ENCODE measurements around the gene LRP5. TPM values are rescaled to one million over a fixed set of nuclear protein-coding genes. Genes with fewer than 3 reads are reported as not detected.

Gene LRP5
- total RNA-seq, 1 donor from 2014 or later, result 17.4 TPM

DNA sequence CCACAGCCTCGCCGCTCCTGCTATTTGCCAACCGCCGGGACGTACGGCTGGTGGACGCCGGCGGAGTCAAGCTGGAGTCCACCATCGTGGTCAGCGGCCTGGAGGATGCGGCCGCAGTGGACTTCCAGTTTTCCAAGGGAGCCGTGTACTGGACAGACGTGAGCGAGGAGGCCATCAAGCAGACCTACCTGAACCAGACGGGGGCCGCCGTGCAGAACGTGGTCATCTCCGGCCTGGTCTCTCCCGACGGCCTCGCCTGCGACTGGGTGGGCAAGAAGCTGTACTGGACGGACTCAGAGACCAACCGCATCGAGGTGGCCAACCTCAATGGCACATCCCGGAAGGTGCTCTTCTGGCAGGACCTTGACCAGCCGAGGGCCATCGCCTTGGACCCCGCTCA, 35.5 kb downstream of the LRP5 start:
- peaks cover 13% of the 10 kb centered on the region for H3K4me1 Mint-ChIP-seq (ENCODE audit: low read depth, unreplicated experiment)
- no peak overlapping the region for H3K27ac Mint-ChIP-seq (ENCODE audit: unreplicated experiment)
- no peak for DNase-seq
- peaks cover 13% of the 10 kb centered on the region for H3K27me3 Mint-ChIP-seq (ENCODE audit: unreplicated experiment)
- H3K36me3 Mint-ChIP-seq (ENCODE audit: unreplicated experiment), result peaks cover 11% of the 10 kb centered on the region
- no peak overlapping the region for H3K4me3 Mint-ChIP-seq (ENCODE audit: unreplicated experiment)
- peaks cover 9% of the 10 kb centered on the region for H3K9me3 Mint-ChIP-seq (ENCODE audit: unreplicated experiment)
- TF ChIP-seq, protein P1, sequence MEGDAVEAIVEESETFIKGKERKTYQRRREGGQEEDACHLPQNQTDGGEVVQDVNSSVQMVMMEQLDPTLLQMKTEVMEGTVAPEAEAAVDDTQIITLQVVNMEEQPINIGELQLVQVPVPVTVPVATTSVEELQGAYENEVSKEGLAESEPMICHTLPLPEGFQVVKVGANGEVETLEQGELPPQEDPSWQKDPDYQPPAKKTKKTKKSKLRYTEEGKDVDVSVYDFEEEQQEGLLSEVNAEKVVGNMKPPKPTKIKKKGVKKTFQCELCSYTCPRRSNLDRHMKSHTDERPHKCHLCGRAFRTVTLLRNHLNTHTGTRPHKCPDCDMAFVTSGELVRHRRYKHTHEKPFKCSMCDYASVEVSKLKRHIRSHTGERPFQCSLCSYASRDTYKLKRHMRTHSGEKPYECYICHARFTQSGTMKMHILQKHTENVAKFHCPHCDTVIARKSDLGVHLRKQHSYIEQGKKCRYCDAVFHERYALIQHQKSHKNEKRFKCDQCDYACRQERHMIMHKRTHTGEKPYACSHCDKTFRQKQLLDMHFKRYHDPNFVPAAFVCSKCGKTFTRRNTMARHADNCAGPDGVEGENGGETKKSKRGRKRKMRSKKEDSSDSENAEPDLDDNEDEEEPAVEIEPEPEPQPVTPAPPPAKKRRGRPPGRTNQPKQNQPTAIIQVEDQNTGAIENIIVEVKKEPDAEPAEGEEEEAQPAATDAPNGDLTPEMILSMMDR (IDR thresholded peaks at IDR 0.05; ENCODE audit: partially characterized antibody, unreplicated experiment), result no peak

DNA sequence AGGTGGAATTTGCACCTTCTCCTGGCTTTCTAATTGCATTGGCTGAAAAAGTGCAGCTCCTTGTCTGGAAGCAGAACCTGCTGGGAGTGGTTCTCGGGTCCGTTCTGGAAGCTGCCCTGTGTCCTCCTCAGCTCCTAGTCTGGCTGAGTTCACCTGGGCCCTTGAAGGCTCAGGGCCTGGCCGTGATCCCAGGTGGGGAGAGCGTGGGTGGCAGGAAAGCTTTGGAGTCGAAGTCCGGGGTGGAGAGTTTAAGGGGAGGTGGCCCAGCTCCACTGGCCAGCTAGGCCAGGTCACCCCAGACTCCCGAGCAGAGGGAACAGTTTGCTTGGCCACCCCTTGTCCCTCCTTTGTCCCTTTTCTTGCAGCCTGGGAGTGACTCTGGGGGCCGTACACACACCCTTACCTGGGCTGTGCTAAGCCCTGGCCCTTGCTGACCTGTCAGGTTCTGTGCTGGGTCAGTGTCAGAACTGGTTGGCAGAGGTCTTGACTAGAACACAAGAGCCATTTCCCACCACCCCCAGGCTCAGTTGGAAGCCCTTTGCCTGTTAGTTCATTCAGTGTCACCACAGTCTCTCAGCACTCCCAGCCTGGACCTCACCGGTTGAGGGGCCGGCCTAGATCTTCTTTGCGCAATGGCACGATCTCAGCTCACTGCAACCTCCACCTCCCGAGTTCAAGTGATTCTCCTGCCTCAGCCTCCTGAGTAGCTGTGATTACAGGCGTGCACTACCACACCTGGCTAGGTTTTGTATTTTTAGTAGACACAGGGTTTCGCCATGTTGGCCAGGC, 37.3 kb downstream of the LRP5 start:
- H3K4me1 Mint-ChIP-seq (ENCODE audit: low read depth, unreplicated experiment), result peaks cover 13% of the 10 kb centered on the region
- peaks cover 13% of the 10 kb centered on the region for H3K27me3 Mint-ChIP-seq (ENCODE audit: unreplicated experiment)
- peaks cover 11% of the 10 kb centered on the region for H3K36me3 Mint-ChIP-seq (ENCODE audit: unreplicated experiment)
- TF ChIP-seq, protein P1 (IDR thresholded peaks at IDR 0.05; ENCODE audit: partially characterized antibody, unreplicated experiment), result no peak
- DNase-seq, result no peak
- H3K4me3 Mint-ChIP-seq (ENCODE audit: unreplicated experiment), result no peak overlapping the region
- peaks cover 5% of the 10 kb centered on the region for H3K9me3 Mint-ChIP-seq (ENCODE audit: unreplicated experiment)
- H3K27ac Mint-ChIP-seq (ENCODE audit: unreplicated experiment), result no peak overlapping the region

DNA sequence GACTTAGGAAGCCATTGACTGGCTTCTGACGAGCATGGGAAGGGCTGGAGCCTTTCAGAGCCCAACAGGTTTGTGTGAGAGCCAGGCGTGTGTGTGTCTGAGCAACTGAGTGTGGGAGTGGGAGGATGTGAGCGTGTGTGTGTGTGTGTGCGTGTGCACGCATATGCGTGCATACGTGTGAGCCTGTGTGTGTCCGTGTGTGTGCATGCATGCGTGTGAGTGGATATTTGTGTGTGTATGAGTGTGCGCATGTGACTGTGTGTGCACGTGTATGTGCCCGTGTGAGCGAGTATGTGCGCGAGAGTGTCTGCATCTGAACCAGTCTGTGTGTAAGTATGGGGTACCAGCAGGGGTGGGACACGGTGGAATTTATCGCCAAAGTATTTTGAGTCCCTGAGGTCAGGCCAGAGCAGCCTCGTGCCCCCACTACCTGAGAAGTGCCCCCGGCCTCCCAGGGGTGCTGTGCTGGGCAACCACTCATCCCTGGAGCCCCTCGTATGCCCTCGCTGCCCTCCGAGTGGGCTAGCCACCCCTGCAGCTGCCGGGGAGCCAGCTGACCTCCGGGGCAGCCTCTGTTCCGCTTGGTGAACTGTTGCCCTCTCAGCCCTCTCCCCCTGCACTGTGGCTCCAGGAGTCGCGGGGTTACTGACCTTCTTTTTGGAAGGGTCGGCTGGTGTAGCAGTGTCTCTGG, 38.5 kb downstream of the LRP5 start:
- Mint-ChIP-seq H3K27ac (ENCODE audit: unreplicated experiment) (no peak overlapping the region), H3K9me3 (ENCODE audit: unreplicated experiment) (peaks cover 4% of the 10 kb centered on the region), H3K4me3 (ENCODE audit: unreplicated experiment) (no peak overlapping the region), H3K27me3 (ENCODE audit: unreplicated experiment) (peaks cover 13% of the 10 kb centered on the region), H3K36me3 (ENCODE audit: unreplicated experiment) (peaks cover 8% of the 10 kb centered on the region), H3K4me1 (ENCODE audit: low read depth, unreplicated experiment) (peaks cover 13% of the 10 kb centered on the region)
- no peak for DNase-seq
- TF ChIP-seq, protein P1 (IDR thresholded peaks at IDR 0.05; ENCODE audit: partially characterized antibody, unreplicated experiment), result no peak

DNA sequence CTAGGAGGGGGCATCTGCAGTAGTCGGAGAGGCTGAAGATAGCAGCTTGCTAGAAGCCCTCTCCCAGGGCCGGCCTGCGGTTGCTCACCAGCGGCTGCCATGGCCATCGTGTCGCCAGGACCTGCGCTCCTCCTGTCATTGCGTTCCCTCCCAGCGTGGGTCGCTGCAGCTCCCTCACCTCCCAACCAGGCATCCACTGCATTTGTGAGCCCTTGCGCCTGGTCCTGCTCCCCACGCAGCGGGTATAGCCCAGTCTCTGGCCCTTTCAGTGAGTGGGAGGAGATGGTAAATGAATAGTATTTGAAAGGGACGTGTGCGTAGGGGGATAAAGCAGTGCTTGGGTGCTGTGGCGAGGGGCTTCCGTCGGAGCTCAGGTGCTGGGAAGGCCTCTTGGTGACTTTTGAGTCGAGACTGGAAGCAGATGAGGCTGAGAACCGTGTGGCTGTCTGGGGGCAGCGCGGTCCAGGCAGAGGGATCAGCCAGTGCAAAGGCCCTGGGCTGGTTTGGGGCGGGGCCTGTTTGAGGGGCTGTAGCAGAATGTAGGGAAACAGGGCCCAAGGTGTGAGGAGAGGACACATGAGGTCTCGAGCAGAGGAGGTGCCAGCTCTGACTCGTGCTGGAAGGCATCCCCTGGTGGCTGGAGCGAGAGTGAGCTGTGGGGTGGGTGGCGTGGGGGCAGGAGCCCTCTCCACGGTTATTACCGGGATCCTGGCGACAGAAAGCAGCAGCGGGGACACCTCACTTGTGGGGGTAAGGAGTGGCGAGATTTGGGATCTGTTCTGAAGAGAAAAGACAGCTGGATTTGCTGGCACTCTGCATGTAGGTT, 39.3 kb downstream of the LRP5 start:
- peaks cover 6% of the 10 kb centered on the region for H3K9me3 Mint-ChIP-seq (ENCODE audit: unreplicated experiment)
- no peak for DNase-seq
- H3K4me1 Mint-ChIP-seq (ENCODE audit: low read depth, unreplicated experiment), result peaks cover 6% of the 10 kb centered on the region
- TF ChIP-seq, protein P1 (IDR thresholded peaks at IDR 0.05; ENCODE audit: partially characterized antibody, unreplicated experiment), result no peak
- peaks cover 5% of the 10 kb centered on the region for H3K36me3 Mint-ChIP-seq (ENCODE audit: unreplicated experiment)
- no peak overlapping the region for H3K4me3 Mint-ChIP-seq (ENCODE audit: unreplicated experiment)
- H3K27me3 Mint-ChIP-seq (ENCODE audit: unreplicated experiment), result peaks cover 15% of the 10 kb centered on the region
- no peak overlapping the region for H3K27ac Mint-ChIP-seq (ENCODE audit: unreplicated experiment)
